NCI-H2196 (cell line): ENCODE results near the gene ZNF556.
"Not testable (repeated sequence)": the region's sequence is repeated elsewhere in the genome, so short reads cannot be mapped to it uniquely, and the experiment has no call there.

Experiments
- DNase-seq: peaks from one replicate; lab custom pipeline; 2025; ENCODE audit not compliant: unreplicated experiment; lab: John Stamatoyannopoulos, UW

The ZNF556 gene

DNA sequence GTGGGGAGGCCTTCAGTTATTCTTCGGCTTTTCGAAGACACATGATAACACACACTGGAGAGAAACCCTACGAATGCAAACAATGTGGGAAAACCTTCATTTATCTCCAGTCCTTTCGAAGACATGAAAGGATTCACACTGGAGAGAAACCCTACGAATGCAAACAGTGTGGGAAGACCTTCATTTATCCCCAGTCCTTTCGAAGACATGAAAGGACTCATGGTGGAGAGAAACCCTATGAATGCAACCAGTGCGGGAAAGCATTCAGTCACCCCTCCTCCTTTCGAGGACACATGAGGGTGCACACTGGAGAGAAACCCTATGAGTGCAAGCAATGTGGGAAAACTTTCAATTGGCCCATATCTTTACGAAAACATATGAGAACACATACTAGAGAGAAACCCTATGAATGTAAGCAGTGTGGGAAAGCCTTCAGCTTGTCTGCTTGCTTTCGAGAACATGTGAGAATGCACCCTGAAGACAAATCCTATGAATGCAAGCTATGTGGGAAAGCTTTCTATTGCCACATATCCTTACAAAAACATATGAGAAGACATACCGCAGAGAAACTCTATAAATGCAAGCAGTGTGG, 14.0 kb upstream of the ZNF556 start:
- DNase-seq, result no peak

DNA sequence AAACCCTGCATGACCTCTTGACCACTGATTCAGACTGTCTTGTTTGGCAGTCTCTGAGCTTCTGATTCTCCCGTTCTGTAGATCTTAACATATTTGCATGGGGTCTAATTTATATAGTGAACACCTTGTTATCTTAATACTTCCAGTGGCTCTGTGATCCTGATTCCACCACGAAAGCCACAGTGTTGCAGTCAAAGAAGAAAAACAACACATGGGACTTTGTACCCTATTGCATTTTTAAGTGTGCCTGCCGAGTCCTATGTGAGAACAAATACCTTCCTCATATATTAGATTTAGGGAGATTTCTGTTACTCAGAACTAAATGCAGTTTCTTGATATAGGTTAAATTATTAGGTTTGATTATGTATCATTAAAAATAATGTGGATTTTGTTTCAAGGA, 12.3 kb upstream of the ZNF556 start:
- DNase-seq, result no peak

DNA sequence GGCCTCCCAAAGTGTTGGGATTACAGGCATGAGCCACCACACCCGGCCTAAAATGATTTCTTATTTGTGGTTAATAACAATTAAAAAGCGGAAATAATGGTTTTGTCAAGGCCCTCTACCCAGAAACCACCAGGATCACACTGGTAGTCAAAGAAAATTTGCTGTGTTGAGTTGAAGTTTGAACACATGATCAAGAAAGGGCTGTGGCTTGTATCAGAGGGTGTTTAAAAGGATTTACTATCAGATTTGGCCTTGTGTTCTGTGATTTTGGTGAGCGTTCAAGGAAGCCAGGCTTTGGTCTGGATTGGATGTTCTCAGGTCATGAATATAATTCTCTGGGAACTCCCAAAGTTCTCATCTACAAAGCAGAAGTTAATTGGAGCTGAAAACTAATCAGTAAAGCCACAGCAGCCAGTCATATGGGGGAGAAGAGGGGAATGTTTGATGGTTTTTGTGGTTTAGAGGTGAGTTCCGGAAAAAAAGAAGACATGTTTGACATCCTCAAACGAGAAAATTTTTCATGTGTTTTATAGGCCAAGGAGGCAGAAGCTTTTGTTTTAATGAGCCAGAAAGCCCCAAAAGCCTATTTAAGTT, 10.6 kb upstream of the ZNF556 start:
- no peak for DNase-seq

DNA sequence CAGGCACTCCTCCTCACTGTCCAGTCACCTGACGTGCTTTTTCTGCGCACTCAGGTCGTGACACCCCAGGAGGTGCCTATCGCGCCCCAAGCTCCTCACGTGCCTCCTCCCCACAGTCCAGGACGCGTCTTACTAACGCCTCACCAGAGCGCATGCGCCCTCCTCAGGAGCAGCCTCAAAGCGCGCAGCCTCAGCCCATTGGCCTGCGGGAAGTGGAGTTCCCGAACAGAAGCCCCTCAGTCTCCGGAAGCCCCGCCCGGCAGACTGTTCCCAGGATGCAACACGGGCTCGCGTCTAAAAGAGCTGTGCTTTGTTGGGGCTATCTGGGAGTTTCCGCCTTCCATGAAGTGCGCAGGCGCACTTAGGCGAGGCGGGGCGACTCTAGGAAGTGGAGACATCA, 8.3 kb upstream of the ZNF556 start:
- no peak for DNase-seq

GRCh38 chr19:2863816-2864215, 3.3 kb upstream of the ZNF556 start:
- DNase-seq, result no peak

DNA sequence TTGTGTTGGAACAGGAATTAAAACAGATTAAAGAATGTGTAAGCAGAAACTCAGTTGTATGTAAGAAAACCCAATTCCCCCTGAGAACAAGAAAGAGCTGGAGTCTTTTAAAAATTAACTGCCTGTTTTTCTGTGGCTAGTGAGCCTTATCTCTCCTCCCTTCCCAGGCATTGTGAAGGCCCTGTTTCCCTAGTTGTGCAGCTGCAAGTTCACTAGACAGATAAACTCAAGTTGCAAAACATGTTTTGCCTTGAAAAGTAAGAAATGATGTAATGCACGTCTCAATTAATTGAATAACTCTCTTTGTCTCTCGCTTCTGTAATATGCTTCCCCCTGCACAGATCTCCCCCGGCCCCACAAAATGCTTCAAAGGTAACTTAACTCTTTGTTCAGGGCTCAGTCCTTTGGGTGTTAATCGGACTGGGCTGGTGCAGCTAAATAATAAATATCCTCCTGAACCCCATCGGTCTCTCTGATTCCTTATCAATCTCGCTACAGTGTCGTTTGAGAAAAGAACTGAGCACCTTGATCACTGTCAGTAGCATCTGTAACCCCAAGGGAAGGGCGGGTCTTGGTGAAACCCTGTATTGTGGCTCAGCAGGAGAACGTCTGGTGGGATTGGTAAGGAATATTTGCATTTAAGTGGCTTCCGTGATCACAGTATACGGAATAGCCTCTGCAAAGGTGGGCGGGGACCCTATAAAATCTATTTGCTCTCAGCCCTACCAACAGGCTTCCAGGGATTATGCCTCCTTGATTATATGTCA, 1.6 kb upstream of the ZNF556 start:
- no peak for DNase-seq

- DNase-seq, result no peak
These were observed 575 bp upstream of the ZNF556 start for GRCh38 chr19:2866495-2867024.

DNA sequence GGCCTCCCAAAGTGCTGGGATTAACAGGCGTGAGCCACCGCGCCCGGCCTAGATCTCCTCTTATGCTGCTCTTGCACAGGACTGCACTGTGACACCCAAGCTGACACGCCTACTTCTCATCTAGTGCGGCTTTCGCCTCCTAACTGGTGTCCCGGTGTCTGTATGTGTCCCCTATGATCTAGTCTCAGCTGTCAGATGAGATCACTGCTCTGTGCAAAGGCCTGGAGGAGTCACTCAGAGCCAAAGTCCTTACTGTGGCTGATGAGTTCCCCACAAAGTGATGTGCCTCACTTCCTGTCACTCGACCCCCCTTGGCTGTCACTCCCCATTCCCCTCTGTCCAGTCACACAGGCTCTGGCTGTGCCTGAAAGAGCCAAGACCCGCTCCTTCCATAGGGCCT, 2.5 kb downstream of the ZNF556 start:
- DNase-seq, result no peak

DNA sequence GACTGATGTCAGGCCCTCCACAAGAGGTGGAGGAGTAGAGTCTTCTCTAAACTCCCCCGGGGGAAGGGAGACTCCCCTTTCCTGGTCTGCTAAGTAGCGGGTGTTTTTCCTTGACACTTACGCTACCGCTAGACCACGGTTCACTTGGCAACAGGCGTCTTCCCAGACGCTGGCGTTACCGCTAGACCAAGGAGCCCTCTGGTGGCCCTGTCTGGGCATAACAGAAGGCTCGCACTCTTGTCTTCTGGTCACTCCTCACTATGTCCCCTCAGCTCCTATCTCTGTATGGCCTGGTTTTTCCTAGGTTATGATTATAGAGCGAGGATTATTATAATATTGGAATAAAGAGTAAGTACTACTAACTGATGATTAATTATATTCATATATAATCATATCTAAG, 5.0 kb downstream of the ZNF556 start:
- not testable (repeated sequence) for DNase-seq

DNA sequence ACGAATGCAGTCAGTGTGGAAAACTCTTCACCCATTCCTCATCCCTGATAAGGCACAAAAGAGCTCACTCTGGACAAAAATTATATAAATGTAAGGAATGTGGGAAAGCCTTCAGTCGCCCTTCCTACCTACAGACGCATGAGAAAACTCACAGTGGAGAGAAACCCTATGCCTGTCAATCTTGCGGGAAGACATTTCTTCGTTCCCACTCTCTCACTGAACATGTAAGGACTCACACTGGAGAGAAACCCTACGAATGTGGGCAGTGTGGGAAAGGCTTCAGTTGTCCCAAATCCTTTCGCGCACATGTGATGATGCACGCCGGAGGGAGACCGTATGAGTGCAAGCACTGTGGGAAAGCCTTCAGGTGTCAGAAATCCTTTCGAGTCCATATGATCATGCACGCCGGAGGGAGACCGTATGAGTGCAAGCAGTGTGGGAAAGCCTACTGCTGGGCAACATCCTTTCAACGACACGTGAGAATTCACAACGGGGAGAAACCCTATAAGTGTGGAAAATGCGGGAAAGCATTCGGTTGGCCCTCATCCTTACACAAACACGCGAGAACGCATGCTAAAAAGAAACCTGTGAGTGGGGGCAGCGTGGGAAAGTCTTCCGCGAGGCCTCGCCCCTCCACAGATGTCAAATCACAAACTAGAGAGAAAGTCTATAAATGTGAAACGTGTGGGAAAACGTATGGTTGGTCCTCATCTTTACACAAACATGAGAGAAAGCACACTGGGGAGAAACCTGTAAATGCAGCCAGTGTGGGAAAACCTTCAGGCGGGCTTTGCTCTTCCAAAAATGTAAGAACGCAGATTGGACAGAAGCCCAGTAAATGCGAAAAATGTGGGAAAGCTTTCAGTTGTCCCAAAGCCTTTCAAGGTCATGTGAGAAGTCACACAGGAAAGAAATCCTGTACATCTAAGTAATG, 10.5 kb downstream of the ZNF556 start:
- no peak for DNase-seq

DNA sequence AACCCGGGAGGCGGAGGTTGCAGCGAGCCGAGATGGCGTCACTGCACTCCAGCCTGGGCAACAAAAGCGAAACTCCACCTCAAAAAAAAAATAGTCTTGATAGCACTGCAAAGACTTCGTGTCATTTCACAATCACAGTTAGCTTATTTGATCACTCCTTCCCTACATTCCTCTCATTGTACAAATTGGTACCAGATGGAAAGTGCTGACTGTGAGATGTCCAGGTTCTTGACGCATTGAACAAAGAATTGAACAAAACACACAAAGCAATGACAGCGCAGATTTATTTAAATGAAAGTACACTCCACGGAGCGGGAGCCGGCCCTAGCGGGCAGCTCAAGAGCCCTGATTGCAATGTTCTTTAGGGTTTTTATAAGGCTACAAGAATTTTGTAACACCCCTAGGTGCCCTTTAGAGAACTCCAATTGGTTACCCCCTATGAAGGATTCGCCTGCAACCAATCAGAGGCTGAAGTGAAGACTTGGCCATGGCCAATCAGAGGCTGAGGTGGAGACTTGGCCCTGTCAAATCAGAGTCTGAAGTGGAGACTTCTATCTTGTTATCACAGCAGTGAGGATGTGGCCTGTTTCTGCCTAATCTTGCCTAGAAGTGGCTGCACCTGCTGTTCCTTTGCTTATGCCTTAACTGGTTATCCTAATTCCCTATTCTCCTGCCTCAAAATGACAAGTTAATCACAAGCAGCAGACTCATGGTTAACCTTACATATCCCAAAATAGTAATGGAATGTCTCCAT, 16.7 kb downstream of the ZNF556 start:
- no peak for DNase-seq

DNA sequence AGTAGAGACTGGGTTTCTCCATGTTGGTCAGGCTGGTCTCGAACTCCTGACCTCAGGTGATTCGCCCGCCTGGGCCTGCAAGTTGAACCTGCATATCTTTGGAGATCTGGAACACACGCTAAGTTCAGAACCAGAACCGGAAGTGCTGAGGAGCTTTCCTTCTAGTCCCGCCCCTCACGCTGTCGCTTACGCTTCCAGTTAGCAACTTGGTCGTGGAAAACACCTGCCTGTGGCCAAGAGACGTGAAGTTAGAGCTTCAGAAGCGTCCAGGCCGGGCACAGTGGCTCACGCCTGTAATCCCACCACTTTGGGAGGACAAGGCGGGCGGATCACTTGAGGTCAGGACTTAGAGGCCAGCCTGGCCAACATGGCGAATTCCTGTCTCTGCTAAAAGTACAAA, 18.6 kb downstream of the ZNF556 start:
- DNase-seq, result no peak

DNA sequence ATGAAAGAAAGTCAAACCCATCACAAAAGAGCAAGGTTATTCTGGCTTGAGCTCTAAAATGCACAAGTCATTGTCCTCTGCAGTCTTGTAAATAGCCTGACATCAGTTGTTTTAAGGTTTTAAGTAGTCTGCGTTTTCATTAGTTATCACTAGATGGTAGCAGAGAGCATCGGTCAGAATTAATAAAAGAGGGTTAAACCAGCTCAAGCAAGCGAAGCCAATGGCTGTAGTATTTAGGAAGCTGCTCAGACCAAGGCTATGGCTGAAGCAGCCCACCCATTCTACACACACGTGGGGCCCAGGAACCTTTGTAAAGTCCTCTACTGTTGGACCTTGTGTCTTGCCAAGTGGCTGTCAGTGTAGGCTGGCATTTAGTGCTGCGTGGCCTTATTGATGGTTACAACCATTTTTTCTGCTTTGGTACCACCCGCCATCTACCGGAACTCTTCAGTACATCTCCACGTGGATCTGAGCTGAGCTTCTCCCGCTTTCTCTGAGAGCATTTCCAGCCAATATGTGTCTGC, 20.3 kb downstream of the ZNF556 start:
- peak; percentile 71 for DNase-seq

DNA sequence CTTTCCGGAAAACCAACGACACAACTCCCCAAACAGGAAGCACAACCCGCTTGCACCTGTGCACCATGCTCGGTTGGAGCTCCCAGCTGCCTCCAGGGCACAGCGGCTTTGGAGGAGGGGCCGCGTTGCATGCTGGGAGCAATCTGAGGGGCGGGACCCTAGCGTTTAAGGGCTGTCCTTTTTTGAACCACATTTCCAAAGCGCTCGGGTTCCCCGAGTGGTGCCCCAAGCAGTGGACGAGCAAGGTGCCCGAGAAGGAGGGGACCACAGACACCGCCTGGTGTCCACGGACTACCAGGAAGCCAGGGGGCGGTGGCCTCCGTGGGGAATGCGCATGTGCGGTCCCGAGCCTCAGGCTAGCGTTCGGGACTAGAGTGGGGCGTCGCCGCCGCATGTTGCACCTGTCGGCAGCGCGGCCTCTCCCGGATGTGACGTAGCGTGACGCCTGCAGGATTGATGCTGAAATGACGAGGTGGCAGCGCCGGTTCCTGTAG, 21.6 kb downstream of the ZNF556 start:
- peak; percentile 79 for DNase-seq

DNA sequence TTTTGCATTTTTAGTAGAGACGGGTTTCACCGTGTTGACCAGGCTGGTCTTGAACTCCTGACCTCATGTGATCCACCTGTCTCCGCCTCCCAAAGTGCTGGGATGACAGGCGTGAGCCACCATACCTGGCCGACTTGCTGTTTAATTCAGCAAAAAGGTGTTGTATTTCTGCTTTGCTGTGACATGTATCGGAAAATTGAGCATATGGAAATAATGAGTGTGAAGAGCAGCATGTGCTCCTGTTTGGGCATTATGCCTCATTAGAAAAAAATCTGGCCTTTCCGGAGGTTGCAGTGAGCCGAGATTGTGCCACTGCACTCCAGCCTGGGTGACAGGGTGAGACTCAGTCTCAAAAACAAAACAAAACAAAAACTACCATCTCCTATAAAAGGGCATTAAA, 23.4 kb downstream of the ZNF556 start:
- DNase-seq, result not testable (repeated sequence)

DNA sequence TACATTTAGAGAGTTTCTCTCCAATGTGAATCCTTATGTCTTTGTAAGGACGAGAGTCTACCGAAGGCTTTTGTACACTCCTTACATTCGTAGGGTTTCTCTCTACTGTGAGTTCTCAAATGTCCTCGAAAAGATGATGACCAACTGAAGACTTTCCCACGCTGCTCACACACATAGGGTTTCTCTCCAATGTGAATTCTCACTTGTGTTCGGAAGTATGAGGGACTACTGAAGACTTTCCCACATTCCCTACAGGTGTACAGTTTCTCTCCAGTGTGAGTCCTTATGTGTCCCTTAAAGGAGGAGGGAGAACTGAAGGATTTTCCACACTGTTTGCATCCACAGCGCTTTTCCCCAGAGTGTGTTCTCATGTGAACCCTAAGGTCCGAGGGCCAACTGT, 29.6 kb downstream of the ZNF556 start:
- DNase-seq, result no peak

DNA sequence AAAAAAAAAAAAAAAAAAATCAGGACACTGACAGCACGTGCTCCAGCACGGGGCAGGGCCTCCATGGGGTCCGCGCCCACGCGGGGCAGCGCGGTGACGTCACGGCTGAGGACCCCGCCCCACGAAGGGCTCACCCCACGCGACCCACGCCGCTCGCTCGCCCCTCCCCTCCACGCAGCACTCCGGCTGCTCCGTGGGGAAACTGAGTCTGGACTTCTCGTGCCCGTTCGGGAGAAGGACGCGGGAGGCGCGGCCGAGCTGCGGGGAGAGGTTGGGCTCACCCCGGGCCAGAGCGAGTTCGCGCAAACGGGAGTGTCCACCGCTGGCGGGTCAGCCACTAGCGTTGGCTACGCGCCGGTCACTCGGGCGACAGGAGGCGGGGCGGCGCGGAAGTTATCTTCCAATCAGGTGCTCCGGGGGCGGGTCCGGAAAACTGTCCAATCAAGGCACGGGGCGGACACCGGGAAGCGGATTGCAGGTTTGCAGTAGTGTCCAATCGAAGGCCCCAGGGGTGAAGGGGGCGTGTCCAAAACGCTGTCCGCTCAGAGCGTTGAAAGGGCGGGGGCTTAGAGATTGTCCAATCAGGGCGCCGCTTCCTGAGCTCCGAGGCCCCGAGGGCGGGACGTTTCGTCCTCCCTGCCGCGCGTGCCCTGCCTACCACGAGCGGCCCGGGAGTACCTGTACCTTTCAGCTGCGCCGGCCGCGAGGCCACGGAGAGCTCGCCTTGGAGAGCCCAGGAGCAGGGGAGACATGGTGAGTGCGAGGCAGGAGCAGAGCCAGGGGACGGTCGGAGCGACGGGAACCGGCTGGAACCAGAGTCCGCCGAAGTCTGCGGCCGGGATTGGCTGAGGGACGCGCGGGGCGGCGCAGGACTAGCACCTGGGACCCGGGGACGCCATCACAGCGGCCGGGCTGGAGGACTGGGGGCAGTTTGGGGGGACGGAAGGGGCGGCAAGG, 33.4 kb downstream of the ZNF556 start, which contains the start of gene ZNF57:
ZNF57 (plus strand) TSS at position 633 of the 957 bp plus-strand sequence; CDS start at position 751, 118 bp downstream.
- DNase-seq, result peak; percentile 99

- DNase-seq, result no peak
These were observed 35.6 kb downstream of the ZNF556 start for GRCh38 chr19:2902590-2903218.
